HG03571 (cell line): ENCODE data around the gene ELAPOR1.
A peak's percentile ranks its signal among the peaks of the same experiment; 100 is the strongest.

Experiments used
- ATAC-seq: cut with Tn5 transposase; IDR thresholded peaks from one replicate; pipeline ENCODE4 v1.9.1; 2021; ENCODE audit not compliant: unreplicated experiment

The ELAPOR1 gene

GRCh38 chr1:109113590-109114341 is at the start of gene ELAPOR1:
Gene ELAPOR1 (plus strand): TSS chr1:109114115. CDS start chr1:109114184, 69 bp downstream.
- peak; percentile 47 for ATAC-seq

GRCh38 chr1:109065137-109065536 is 48.8 kb upstream of the ELAPOR1 start:
- no peak for ATAC-seq

GRCh38 chr1:109067883-109068282 is 46.0 kb upstream of the ELAPOR1 start:
- ATAC-seq: no peak

DNA sequence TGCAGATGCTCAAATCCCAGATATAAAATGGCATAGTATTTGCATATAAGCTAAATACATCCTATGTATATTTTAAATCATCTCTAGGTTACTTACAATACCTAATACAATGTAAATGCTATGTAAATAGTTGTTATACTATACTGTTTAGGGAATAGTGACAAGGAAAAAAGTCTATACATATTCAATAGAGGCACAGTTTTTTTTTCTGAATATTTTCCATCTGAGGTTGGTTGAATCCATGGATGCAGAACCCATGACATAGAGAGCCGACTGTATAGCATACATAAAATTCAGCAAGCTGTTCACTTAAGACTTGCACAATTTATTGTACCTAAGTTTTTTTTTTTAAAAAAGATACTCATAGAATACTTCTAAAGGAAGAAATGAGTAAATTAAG is 44.6 kb upstream of the ELAPOR1 start:
- no peak for ATAC-seq

GRCh38 chr1:109075531-109076490 is 38.1 kb upstream of the ELAPOR1 start, which contains the start of gene TAF13:
Gene TAF13 (minus strand): TSS chr1:109076003. CDS start chr1:109075947, 56 bp downstream.
- ATAC-seq: peak; percentile 99

DNA sequence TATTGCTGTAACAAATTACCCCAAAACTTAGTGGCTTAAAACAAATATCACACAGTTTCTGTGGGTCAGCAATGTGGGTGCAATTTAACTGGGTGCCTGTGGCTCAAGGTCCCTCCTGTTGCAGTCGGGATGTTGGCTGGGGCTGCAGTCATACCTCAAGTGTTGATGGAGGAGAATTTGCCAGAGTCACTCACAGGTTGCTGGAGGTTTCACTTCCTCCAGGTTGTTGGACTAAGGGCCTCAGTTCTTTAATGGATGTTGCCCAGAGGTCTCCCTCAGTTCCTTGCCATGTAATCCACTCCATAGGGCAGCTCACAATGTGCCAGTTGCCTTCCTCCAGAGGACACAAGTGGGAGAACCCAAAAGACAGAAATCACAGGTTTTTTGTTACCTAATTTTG is 35.6 kb upstream of the ELAPOR1 start:
- ATAC-seq: no peak

GRCh38 chr1:109079240-109079622 is 34.7 kb upstream of the ELAPOR1 start:
- ATAC-seq: no peak

DNA sequence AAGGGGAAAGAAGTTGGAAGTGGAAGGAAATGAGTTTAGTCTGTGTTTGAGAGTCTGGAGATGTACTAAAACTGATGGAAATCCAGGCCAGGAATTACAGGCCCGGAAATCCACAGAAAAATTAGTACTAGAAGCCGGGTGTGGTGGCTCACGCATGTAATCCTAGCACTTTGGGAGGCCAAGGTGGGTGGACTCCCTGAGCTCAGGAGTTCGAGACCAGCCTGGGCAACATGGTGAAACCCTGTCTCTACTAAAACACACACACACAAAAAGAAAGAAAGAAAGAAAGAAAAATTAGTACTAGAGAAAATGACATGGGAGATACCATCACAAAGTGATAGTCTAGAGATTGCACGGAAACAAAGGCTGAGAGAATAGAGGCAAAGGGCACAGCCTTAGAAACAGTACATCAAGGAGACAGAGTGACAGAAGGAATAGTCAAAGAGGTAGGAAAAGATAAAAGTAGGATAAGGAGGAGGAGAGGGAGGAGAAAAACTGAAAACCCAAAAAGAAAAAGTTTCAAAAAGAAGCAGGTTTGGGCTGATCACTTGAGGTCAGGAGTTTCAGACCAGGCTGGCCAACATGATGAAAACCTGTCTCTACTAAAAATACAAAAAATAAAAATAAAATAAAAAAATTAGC is 33.4 kb upstream of the ELAPOR1 start:
- ATAC-seq: no peak

DNA sequence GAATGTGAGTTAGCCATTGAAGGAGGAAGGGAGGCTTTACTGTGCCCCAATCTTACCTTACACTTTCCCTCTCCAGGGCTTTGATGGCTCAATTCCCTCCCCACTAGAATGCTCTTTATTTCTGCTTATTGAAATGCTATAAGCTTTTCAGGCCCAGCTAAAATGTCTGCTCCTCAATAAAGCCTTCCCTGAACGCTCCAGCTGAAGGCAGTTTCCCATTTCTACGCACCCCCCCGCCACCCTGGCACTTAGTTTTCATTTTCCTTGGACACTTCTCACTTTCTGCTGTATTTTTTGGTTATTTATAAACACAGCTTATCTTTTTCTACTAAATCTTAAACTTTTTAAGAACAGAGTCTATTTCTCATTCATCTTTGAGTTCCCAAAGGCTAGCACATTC is 30.4 kb upstream of the ELAPOR1 start:
- no peak for ATAC-seq

DNA sequence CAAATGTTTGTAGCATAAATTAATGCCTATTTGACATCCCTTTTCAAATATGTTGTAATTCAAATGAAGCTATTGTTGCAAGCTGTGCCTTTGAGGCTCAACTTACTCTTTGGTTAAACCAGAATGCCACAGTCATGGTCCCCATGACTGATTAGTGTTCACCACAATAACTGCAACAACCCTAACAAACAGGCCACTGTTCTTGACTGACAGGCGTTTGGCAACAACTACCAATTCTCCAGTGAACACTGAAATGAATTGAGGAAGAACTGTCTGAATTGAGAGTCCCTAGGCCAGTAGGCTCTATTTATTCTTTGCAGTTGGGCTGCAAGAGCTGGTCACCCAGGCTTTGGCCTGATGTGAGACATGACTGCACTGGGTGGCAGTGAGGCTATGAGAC is 30.0 kb upstream of the ELAPOR1 start:
- ATAC-seq: no peak

GRCh38 chr1:109084563-109085517 is 29.1 kb upstream of the ELAPOR1 start:
- ATAC-seq: no peak

DNA sequence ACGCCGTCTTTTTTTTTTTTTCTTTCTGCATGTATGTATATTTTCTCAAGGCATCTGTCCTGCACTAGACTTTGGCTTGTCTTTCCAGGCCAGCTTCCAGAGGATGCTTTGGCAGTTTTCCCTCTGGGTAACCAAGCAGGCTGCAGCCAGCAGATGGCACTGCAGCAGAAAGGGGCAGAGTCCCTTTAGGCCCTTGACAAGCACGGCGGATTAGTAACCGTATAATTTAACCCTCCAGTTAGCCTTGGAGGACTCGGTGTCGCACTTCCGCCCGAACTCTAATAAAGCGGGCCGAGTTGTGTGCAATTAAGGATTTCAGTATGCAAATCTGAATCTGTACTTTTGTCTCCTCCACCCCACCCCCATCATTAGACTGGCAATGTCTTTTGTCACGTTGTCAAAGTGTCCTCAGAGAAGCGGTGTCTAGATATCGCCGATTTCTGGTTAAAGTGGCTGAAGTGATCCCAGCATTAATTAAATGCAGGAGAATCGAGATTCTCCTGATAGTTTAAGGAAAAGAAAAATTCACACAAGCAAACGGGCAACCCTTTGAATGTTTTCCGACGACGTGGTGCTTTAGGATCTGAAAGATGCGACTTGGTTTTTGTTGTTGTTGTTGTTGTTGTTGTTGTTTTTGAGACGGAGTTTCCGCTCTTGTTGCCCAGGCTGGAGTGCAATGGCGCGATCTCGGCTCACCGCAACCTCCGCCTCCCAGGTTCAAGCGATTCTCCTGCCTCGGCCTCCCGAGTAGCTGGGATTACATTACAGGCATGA is 24.5 kb upstream of the ELAPOR1 start:
- ATAC-seq: no peak

- peak; percentile 87 for ATAC-seq
These were observed 23.5 kb upstream of the ELAPOR1 start, which contains the start of gene TMEM167B for GRCh38 chr1:109090196-109091077. Gene TMEM167B (plus strand): TSS chr1:109090764. CDS start chr1:109090873, 109 bp downstream.

GRCh38 chr1:109091078-109091838 is 22.7 kb upstream of the ELAPOR1 start:
- ATAC-seq: peak; percentile 41

GRCh38 chr1:109091839-109092193 is 22.1 kb upstream of the ELAPOR1 start:
- ATAC-seq: no peak

- ATAC-seq: no peak
These were observed 19.5 kb upstream of the ELAPOR1 start for GRCh38 chr1:109094377-109094803.

DNA sequence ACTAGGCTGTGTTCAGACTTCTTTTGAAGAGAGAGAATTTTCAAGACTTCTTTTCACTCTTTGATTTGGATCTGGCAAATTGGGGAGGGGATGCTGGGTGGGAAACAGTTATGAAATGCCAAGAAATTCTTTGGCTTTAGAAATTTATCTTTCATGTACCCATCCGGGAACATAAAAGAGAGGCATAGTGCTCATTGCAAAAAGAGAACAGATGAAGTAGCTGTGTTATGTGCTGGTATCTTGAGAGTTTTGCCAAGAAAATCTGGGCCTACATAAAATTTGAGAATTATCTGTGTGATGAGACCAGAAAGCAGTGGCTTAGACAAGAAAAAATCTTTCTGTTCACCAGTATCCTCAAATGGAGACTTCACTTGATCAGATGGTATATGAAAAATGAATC is 19.0 kb upstream of the ELAPOR1 start:
- ATAC-seq: no peak

GRCh38 chr1:109095631-109096030 is 18.3 kb upstream of the ELAPOR1 start:
- ATAC-seq: no peak
